Uterus (tissue), 2 donors: ENCODE measurements around the gene MTMR2.

Source experiments
- POLR2A ChIP-seq, 2 donors: fragments of 450-650 bp; IDR thresholded peaks; one replicate each; pipeline ENCODE4 v1.6.1; 2016; ENCODE audit warnings: antibody characterized with exemption in 2 of 2, mild to moderate bottlenecking in 1 of 2, moderate library complexity in 1 of 2
- TF ChIP-seq, protein P1 (sequence below), 4 experiments: fragments of 200-600 bp in 2 of 4; fragments of 450-650 bp in 2 of 4; sonication (generic) in 2 of 4; IDR thresholded peaks; one replicate each; pipeline ENCODE4 v1.5.1; 2016 to 2019; ENCODE audit warnings: antibody characterized with exemption in 4 of 4, mild to moderate bottlenecking in 2 of 4, moderate library complexity in 1 of 4

DNA sequence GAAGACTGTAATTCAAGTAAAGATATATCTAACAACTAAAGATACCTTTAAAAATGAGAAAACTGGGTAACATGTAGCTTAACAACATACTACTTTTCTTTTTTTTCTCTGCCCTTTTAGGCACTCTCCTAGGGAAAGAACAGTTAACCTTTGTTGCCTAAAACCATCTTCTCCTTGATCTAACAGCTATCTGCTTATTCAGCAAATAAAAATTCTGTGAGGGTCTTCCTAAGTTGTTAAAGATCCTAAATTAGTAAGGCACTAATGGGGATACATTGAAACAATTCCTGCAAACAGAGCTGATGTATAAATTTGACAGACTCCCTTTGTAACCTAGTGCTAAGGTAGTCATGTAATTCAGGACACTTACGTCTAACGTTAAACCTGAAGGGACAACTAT, 39.1 kb downstream of the MTMR2 start:
- TF ChIP-seq, protein P1, sequence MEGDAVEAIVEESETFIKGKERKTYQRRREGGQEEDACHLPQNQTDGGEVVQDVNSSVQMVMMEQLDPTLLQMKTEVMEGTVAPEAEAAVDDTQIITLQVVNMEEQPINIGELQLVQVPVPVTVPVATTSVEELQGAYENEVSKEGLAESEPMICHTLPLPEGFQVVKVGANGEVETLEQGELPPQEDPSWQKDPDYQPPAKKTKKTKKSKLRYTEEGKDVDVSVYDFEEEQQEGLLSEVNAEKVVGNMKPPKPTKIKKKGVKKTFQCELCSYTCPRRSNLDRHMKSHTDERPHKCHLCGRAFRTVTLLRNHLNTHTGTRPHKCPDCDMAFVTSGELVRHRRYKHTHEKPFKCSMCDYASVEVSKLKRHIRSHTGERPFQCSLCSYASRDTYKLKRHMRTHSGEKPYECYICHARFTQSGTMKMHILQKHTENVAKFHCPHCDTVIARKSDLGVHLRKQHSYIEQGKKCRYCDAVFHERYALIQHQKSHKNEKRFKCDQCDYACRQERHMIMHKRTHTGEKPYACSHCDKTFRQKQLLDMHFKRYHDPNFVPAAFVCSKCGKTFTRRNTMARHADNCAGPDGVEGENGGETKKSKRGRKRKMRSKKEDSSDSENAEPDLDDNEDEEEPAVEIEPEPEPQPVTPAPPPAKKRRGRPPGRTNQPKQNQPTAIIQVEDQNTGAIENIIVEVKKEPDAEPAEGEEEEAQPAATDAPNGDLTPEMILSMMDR (IDR thresholded peaks at IDR 0.05), result no peak
- TF ChIP-seq POLR2A (IDR thresholded peaks at IDR 0.05), result no peak
